GM18951 (cell line): Measurements from ENCODE around the gene PDGFRA.

Experiments
- POLR2A ChIP-seq: IDR thresholded peaks from 4 replicates; pipeline ENCODE4 v1.6.1; 2011; ENCODE audit warnings: mild to moderate bottlenecking; ENCODE audit not compliant: insufficient read length, insufficient read depth; ENCODE audit errors: extremely low read depth
- in situ Hi-C: fragments of 300-500 bp; cut with MboI; formaldehyde crosslinking; loops from one replicate; pipeline ENCODE4 v1.12.0; 2022; ENCODE audit warnings: low sequenced_read_pairs, mixed read lengths, inconsistent platforms; ENCODE audit not compliant: unreplicated experiment

Gene PDGFRA

GRCh38 chr4:54254116-54254914 is 25.2 kb downstream of the PDGFRA start:
- in situ Hi-C loops: no loop called here
- no peak for TF ChIP-seq POLR2A

GRCh38 chr4:54254915-54255246 is 25.8 kb downstream of the PDGFRA start:
- TF ChIP-seq POLR2A: no peak
- in situ Hi-C loops: no loop called here

- in situ Hi-C loops: no loop called here
- no peak for TF ChIP-seq POLR2A
Observed at GRCh38 chr4:54255881-54256280, 26.8 kb downstream of the PDGFRA start.

GRCh38 chr4:54256491-54257486 is 27.7 kb downstream of the PDGFRA start:
- no peak for TF ChIP-seq POLR2A
- in situ Hi-C loops: no loop called here

- TF ChIP-seq POLR2A: no peak
- in situ Hi-C loops: no loop called here
Observed at GRCh38 chr4:54265366-54265765, 36.3 kb downstream of the PDGFRA start.

GRCh38 chr4:54268151-54268550 is 39.1 kb downstream of the PDGFRA start:
- TF ChIP-seq POLR2A: no peak
- in situ Hi-C loops: no loop called here

GRCh38 chr4:54271464-54271863 is 42.4 kb downstream of the PDGFRA start:
- in situ Hi-C loops: no loop called here

GRCh38 chr4:54272051-54272450 is 43.0 kb downstream of the PDGFRA start:
- in situ Hi-C loops: no loop called here
- TF ChIP-seq POLR2A: no peak

More at GRCh38 chr4:54271464-54271863, 42.4 kb downstream of the PDGFRA start:
- TF ChIP-seq POLR2A: no peak

GRCh38 chr4:54274264-54274663 is 45.2 kb downstream of the PDGFRA start:
- TF ChIP-seq POLR2A: no peak
- in situ Hi-C loops: no loop called here

GRCh38 chr4:54274795-54275665 is 45.9 kb downstream of the PDGFRA start:
- no peak for TF ChIP-seq POLR2A

GRCh38 chr4:54276641-54277430 is 47.7 kb downstream of the PDGFRA start:
- no peak for TF ChIP-seq POLR2A
- in situ Hi-C loops: no loop called here

More at GRCh38 chr4:54274795-54275665, 45.9 kb downstream of the PDGFRA start:
- in situ Hi-C loops: no loop called here

- in situ Hi-C loops: no loop called here
- no peak for TF ChIP-seq POLR2A
Observed at GRCh38 chr4:54277691-54278090, 48.6 kb downstream of the PDGFRA start.
